AG04450 (cell line): ENCODE results near the gene KRTAP4-11. TPM values are rescaled to one million over a fixed set of nuclear protein-coding genes. Genes with fewer than 3 reads are reported as not detected.
A peak's percentile ranks its signal among the peaks of the same experiment; 100 is the strongest.
"Not testable (repeated sequence)": the region's sequence is repeated elsewhere in the genome, so short reads cannot be mapped to it uniquely, and the experiment has no call there.

Experiments
- CTCF ChIA-PET: fragments of 300-600, 350-600 bp; formaldehyde crosslinking; extraction: SDS; loops from one replicate; lab custom pipeline; 2022; ENCODE audit warnings: antibody characterized with exemption, inconsistent platforms; lab: Charles Lee
- POLR2A ChIA-PET: fragments of 350-600 bp; formaldehyde crosslinking; extraction: SDS; loops from one replicate; lab custom pipeline; 2021; ENCODE audit warnings: antibody characterized with exemption, inconsistent platforms; lab: Yijun Ruan, JAX
- DNase-seq: peaks from one replicate; pipeline ENCODE4 v3.0.0-alpha.2; 2011; ENCODE audit warnings: low read depth, low spot score
- H3K27ac ChIP-seq: one replicate; pipeline ENCODE4 v1.5.1; 2012; ENCODE audit warnings: low read depth, low read length, control low read depth
- H3K27me3 ChIP-seq: one replicate; pipeline ENCODE4 v1.6.0; 2012; ENCODE audit warnings: low read length; ENCODE audit not compliant: control insufficient read depth, insufficient read depth
- H3K4me3 ChIP-seq: 2 replicates; pipeline ENCODE4 v1.5.1; 2011; ENCODE audit warnings: mild to moderate bottlenecking, low read depth, low read length, control low read depth
- H3K9me3 ChIP-seq: 2 replicates; pipeline ENCODE4 v1.5.1; 2012; ENCODE audit warnings: low read length; ENCODE audit not compliant: control insufficient read depth, insufficient read depth
- CTCF ChIP-seq: IDR thresholded peaks from 2 replicates; pipeline ENCODE4 v1.5.1; 2011; ENCODE audit warnings: low read depth, low read length, control low read depth, inconsistent platforms
- polyA plus RNA-seq: library from polyadenylated mRNA; depleted of rRNA; stranded (reverse); fragments of >200 nt; gene quantifications from 2 replicates; pipeline ENCODE4 v1.2.3, GENCODE V29; 2011

Gene KRTAP4-11
- polyA plus RNA-seq, 1 experiment = not detected

- ChIA-PET POLR2A (no interaction called here), CTCF (interaction anchor here (0.6 kb wide), 1 partner anchor 545 kb away, joined by 3 read pairs; no protein-coding TSS in a partner anchor)
- Histone ChIP-seq H3K4me3 (no peak overlapping the region), H3K27me3 (no peaks in the 10 kb centered on the region), H3K9me3 (no peaks in the 10 kb centered on the region), H3K27ac (no peak overlapping the region)
- TF ChIP-seq CTCF = no peak
- DNase-seq = no peak
Observed at GRCh38 chr17:41103896-41104295, 14.3 kb downstream of the KRTAP4-11 start.

- CTCF ChIA-PET = interaction anchor here (0.6 kb wide), 1 partner anchor 127 kb away, joined by 4 read pairs; no protein-coding TSS in a partner anchor
- H3K4me3 ChIP-seq = no peak within 1 kb of the TSS
- no peaks in the 10 kb centered on the region for H3K27me3 ChIP-seq
- POLR2A ChIA-PET = no interaction called here
- no peak within 1 kb of the TSS for H3K27ac ChIP-seq
- no peaks in the 10 kb centered on the region for H3K9me3 ChIP-seq
- no peak for DNase-seq
- no peak for TF ChIP-seq CTCF
Observed at GRCh38 chr17:41101586-41102259, 16.4 kb downstream of the KRTAP4-11 start, which contains the start of gene KRTAP4-16. KRTAP4-16 (minus strand) TSS chr17:41102209; CDS start chr17:41102209, 0 bp downstream.

- DNase-seq = peak; percentile 10
- H3K27ac ChIP-seq, CTCF ChIA-PET, H3K27me3 ChIP-seq, POLR2A ChIA-PET, H3K4me3 ChIP-seq, H3K9me3 ChIP-seq: not testable (repeated sequence)
Observed at GRCh38 chr17:41099682-41100480, 18.3 kb downstream of the KRTAP4-11 start.

- no peak overlapping the region for H3K27ac ChIP-seq
- H3K9me3 ChIP-seq = no peaks in the 10 kb centered on the region
- no peak overlapping the region for H3K4me3 ChIP-seq
- no peaks in the 10 kb centered on the region for H3K27me3 ChIP-seq
- no peak for TF ChIP-seq CTCF
- POLR2A ChIA-PET = no interaction called here
- no peak for DNase-seq
- CTCF ChIA-PET = no interaction called here
Observed at GRCh38 chr17:41098481-41098880, 19.7 kb downstream of the KRTAP4-11 start.

- H3K27ac ChIP-seq = no peak within 1 kb of the TSS
- TF ChIP-seq CTCF = no peak
- ChIA-PET CTCF (no interaction called here), POLR2A (no interaction called here)
- H3K4me3 ChIP-seq = no peak within 1 kb of the TSS
- H3K27me3 ChIP-seq = no peaks in the 10 kb centered on the region
- H3K9me3 ChIP-seq = no peaks in the 10 kb centered on the region
- no peak for DNase-seq
Observed at GRCh38 chr17:41098042-41098441, 20.1 kb downstream of the KRTAP4-11 start, which contains the start of gene KRTAP4-8. KRTAP4-8 (minus strand) TSS chr17:41098142; CDS start chr17:41098084, 58 bp downstream.
